H1 (cell line): ENCODE results near the gene WDR27. TPM values are rescaled to one million over a fixed set of nuclear protein-coding genes. Genes with fewer than 3 reads are reported as not detected.

Experiments
- CTCF ChIA-PET: fragments of 300-600 bp; sonication (Branson Sonifier 250); formaldehyde crosslinking; loops from one replicate; lab custom pipeline; 2021; ENCODE audit not compliant: partially characterized antibody; lab: Charles Lee
- POLR2A ChIA-PET: fragments of 300-600 bp; sonication (Branson Sonifier 250); formaldehyde crosslinking; loops from one replicate; lab custom pipeline; 2021; ENCODE audit warnings: inconsistent platforms; ENCODE audit not compliant: partially characterized antibody; lab: Charles Lee
- DNase-seq, 2 experiments: peaks; one replicate each; pipeline versions ENCODE4 v3.0.0 to v3.0.0-alpha.2; 2010 to 2022; ENCODE audit warnings: low spot score in 2 of 2, low read depth in 1 of 2, mixed read lengths in 1 of 2
- FAIRE-seq: peaks from 2 replicates; lab custom pipeline; 2011; peaks lifted over from hg19 to GRCh38; lab: Jason Lieb, UNC
- H2AFZ ChIP-seq: 2 replicates; pipeline ENCODE4 v1.8.1; 2012; ENCODE audit warnings: low read length, inconsistent platforms
- H2AK5ac ChIP-seq: 2 replicates; pipeline ENCODE4 v1.6.1; 2013; ENCODE audit warnings: low read depth, low read length
- H2BK120ac ChIP-seq: replicated peaks from 2 replicates; pipeline ENCODE3; 2013; ENCODE audit warnings: low read depth, low read length, inconsistent platforms
- H2BK12ac ChIP-seq: 2 replicates; pipeline ENCODE4 v1.6.1; 2013; ENCODE audit warnings: low read depth, low read length
- H2BK15ac ChIP-seq: 2 replicates; pipeline ENCODE4 v1.6.1; 2013; ENCODE audit warnings: low read length
- H2BK20ac ChIP-seq: 2 replicates; pipeline ENCODE4 v1.6.1; 2013; ENCODE audit warnings: low read length
- H2BK5ac ChIP-seq: 2 replicates; pipeline ENCODE4 v1.6.1; 2013; ENCODE audit warnings: low read depth, low read length
- H3K14ac ChIP-seq: 2 replicates; pipeline ENCODE4 v1.6.1; 2013; ENCODE audit warnings: inconsistent platforms; ENCODE audit not compliant: insufficient read length
- H3K18ac ChIP-seq: 2 replicates; pipeline ENCODE4 v1.6.1; 2013; ENCODE audit warnings: low read length; ENCODE audit errors: extremely low read depth
- H3K23ac ChIP-seq: 2 replicates; pipeline ENCODE4 v1.6.1; 2013; ENCODE audit warnings: inconsistent platforms; ENCODE audit not compliant: insufficient read length
- H3K23me2 ChIP-seq: 2 replicates; pipeline ENCODE4 v1.6.1; 2013; ENCODE audit warnings: low read depth, low read length
- H3K27ac ChIP-seq: 2 replicates; pipeline ENCODE4 v1.6.1; 2011; ENCODE audit warnings: low read depth, low read length, inconsistent platforms
- H3K27me3 ChIP-seq, 4 experiments: replicated peaks in 1 of 4; 1 replicate in 1 of 4; 2 replicates in 3 of 4; pipeline versions ENCODE4 v1.6.1 to v1.8.1; 2011 to 2013; ENCODE audit warnings: low read length in 3 of 4, mild to moderate bottlenecking in 3 of 4, inconsistent platforms in 2 of 4, mixed read lengths in 2 of 4, moderate library complexity in 1 of 4; ENCODE audit not compliant: control insufficient read depth in 3 of 4, insufficient read depth in 3 of 4; ENCODE audit errors: extremely low read depth in 1 of 4
- H3K36me3 ChIP-seq, 4 experiments: 2 replicates each; pipeline versions ENCODE4 v1.6.1 to v1.8.1; 2011 to 2013; ENCODE audit warnings: mild to moderate bottlenecking in 4 of 4, low read length in 3 of 4, moderate library complexity in 2 of 4, control low read depth in 1 of 4, inconsistent platforms in 1 of 4; ENCODE audit not compliant: insufficient read depth in 4 of 4, control insufficient read depth in 2 of 4
- H3K4ac ChIP-seq: replicated peaks from 2 replicates; pipeline ENCODE3; 2013; ENCODE audit warnings: low read length, low read depth, mixed read lengths, inconsistent platforms; ENCODE audit not compliant: insufficient read length
- H3K4me1 ChIP-seq, 4 experiments: replicated peaks in 1 of 4; 1 replicate in 1 of 4; 2 replicates in 3 of 4; pipeline versions ENCODE4 v1.6.1 to v1.8.1; 2011 to 2013; ENCODE audit warnings: low read length in 3 of 4, inconsistent platforms in 2 of 4, mixed read lengths in 1 of 4; ENCODE audit not compliant: insufficient read depth in 4 of 4, control insufficient read depth in 3 of 4
- H3K4me2 ChIP-seq, 2 experiments: 2 replicates each; pipeline versions ENCODE4 v1.6.1 to v1.8.1; 2011 to 2013; ENCODE audit warnings: low read depth in 2 of 2, low read length in 2 of 2, control low read depth in 1 of 2, inconsistent platforms in 1 of 2, mild to moderate bottlenecking in 1 of 2; ENCODE audit not compliant: insufficient read depth in 1 of 2
- H3K4me3 ChIP-seq, 4 experiments: fragments of 200-600, 300-600 bp in 1 of 4; sonication (generic), shearing (Covaris generic), sonication (Bioruptor Twin) in 1 of 4; 2 replicates each; pipeline versions ENCODE4 v1.5.1 to v1.8.1; 2011 to 2016; ENCODE audit warnings: low read length in 4 of 4, low read depth in 3 of 4, control low read depth in 2 of 4, inconsistent platforms in 2 of 4, mild to moderate bottlenecking in 2 of 4, mixed read lengths in 1 of 4, moderate library complexity in 1 of 4; ENCODE audit not compliant: insufficient read depth in 2 of 4; ENCODE audit errors: extremely low read depth in 1 of 4
- H3K56ac ChIP-seq: replicated peaks from 2 replicates; pipeline ENCODE3; 2013; ENCODE audit warnings: low read depth, mild to moderate bottlenecking, mixed read lengths, low read length, inconsistent platforms; ENCODE audit not compliant: insufficient read length
- H3K79me1 ChIP-seq: 2 replicates; pipeline ENCODE4 v1.6.1; 2013; ENCODE audit warnings: low read depth, low read length, control low read depth
- H3K79me2 ChIP-seq, 2 experiments: 2 replicates each; pipeline versions ENCODE4 v1.6.1 to v1.8.1; 2012 to 2013; ENCODE audit warnings: low read length in 2 of 2, mild to moderate bottlenecking in 2 of 2, inconsistent platforms in 1 of 2; ENCODE audit not compliant: insufficient read depth in 2 of 2, control insufficient read depth in 1 of 2
- H3K9ac ChIP-seq, 4 experiments: replicated peaks in 1 of 4; 1 replicate in 1 of 4; 2 replicates in 3 of 4; pipeline versions ENCODE4 v1.6.1 to v1.8.1; 2011 to 2013; ENCODE audit warnings: low read depth in 3 of 4, low read length in 3 of 4, control low read depth in 2 of 4, mild to moderate bottlenecking in 2 of 4, moderate library complexity in 2 of 4, inconsistent platforms in 1 of 4; ENCODE audit errors: extremely low read depth in 1 of 4
- H3K9me3 ChIP-seq, 2 experiments: 2 replicates each; pipeline versions ENCODE4 v1.6.1 to v1.8.1; 2012 to 2013; ENCODE audit warnings: mild to moderate bottlenecking in 2 of 2, moderate library complexity in 2 of 2, control low read depth in 1 of 2, inconsistent platforms in 1 of 2, low read depth in 1 of 2, low read length in 1 of 2, mixed read lengths in 1 of 2; ENCODE audit not compliant: insufficient read depth in 2 of 2
- H4K20me1 ChIP-seq, 2 experiments: replicated peaks in 1 of 2; 2 replicates each; pipeline versions ENCODE3 to v1.8.1; 2011 to 2013; ENCODE audit warnings: inconsistent platforms in 2 of 2, low read length in 2 of 2, mild to moderate bottlenecking in 1 of 2; ENCODE audit not compliant: insufficient read depth in 2 of 2, control insufficient read depth in 1 of 2
- H4K5ac ChIP-seq: 2 replicates; pipeline ENCODE4 v1.6.1; 2013; ENCODE audit warnings: low read length, low read depth, mixed read lengths, inconsistent platforms; ENCODE audit not compliant: insufficient read length
- H4K8ac ChIP-seq: 2 replicates; pipeline ENCODE4 v1.8.0; 2013; ENCODE audit warnings: mild to moderate bottlenecking, moderate library complexity, low read length, inconsistent platforms; ENCODE audit not compliant: insufficient read depth; ENCODE audit errors: extremely low read depth
- H4K91ac ChIP-seq: replicated peaks from 2 replicates; pipeline ENCODE3; 2013; ENCODE audit warnings: low read length, mixed read lengths, inconsistent platforms; ENCODE audit not compliant: insufficient read length
- BCL11A ChIP-seq, 2 experiments: IDR thresholded peaks; one replicate each; pipeline ENCODE4 v1.6.1; 2011; ENCODE audit warnings: low read depth in 2 of 2, low read length in 2 of 2, mild to moderate bottlenecking in 2 of 2
- CBX5 ChIP-seq: fragments of 300-800, 300-1000 bp; sonication (generic); IDR thresholded peaks from 2 replicates; pipeline ENCODE4 v1.7.1; 2016; ENCODE audit warnings: antibody characterized with exemption, low read length, low read depth
- CEBPB ChIP-seq: IDR thresholded peaks from 2 replicates; pipeline ENCODE4 v1.6.1; 2012; ENCODE audit warnings: low read depth, low read length
- CTBP2 ChIP-seq: IDR thresholded peaks from 2 replicates; pipeline ENCODE4 v1.7.0; 2011; ENCODE audit warnings: borderline replicate concordance, mild to moderate bottlenecking, moderate library complexity, mixed read lengths, low read length; ENCODE audit not compliant: insufficient read depth, insufficient read length
- POLR2AphosphoS5 ChIP-seq: IDR thresholded peaks from 2 replicates; pipeline ENCODE4 v1.6.1; 2011; ENCODE audit warnings: low read depth, low read length
- SIRT6 ChIP-seq: IDR thresholded peaks from one replicate; pipeline ENCODE4 v1.7.1; 2012; ENCODE audit warnings: low read length, inconsistent platforms
- TBP ChIP-seq: IDR thresholded peaks from 2 replicates; pipeline ENCODE4 v1.6.1; 2011; ENCODE audit warnings: low read depth, low read length, improper control_type of control experiment
- TCF12 ChIP-seq: IDR thresholded peaks from 2 replicates; pipeline ENCODE4 v1.6.1; 2011; ENCODE audit warnings: low read depth, mild to moderate bottlenecking, low read length
- YY1 ChIP-seq: IDR thresholded peaks from 2 replicates; pipeline ENCODE4 v1.6.1; 2011; ENCODE audit warnings: low read depth, mild to moderate bottlenecking, low read length
- WGBS, 2 experiments: shearing (Covaris generic) in 1 of 2; methylation state at CpG; one replicate each; pipeline versions ENCODE4 v1.1.6 to v1.1.7; 2013 to 2015; ENCODE audit warnings: low lambda C conversion rate in 2 of 2, mixed read lengths in 2 of 2, inconsistent platforms in 1 of 2, low coverage in 1 of 2, missing lambda C conversion rate in 1 of 2; ENCODE audit not compliant: insufficient replicate concordance in 2 of 2, insufficient coverage in 1 of 2, insufficient read length in 1 of 2; ENCODE audit errors: extremely low coverage in 1 of 2, missing lambda C conversion rate in 1 of 2; 5-methylcytosine and 5-hydroxymethylcytosine counted together
- polyA plus RNA-seq, 7 experiments: library from polyadenylated mRNA; depleted of rRNA in 3 of 7; stranded (reverse) in 5 of 7; unstranded in 2 of 7; fragments of >200 nt in 5 of 7; fragments of 200-250 nt in 2 of 7; gene quantifications; 1 replicate in 5 of 7; 2 replicates in 1 of 7; 4 replicates in 1 of 7; pipeline versions ENCODE4 v1.2.1 to v1.2.3, GENCODE V29; 2011 to 2013; ENCODE audit warnings: missing spikeins in 2 of 7, mixed read lengths in 2 of 7
- total RNA-seq: library from RNA; stranded (reverse); fragmentation: NEBNext Ultra II Directional; extraction: Animal tissue kit (Norgen Biotek cat#: 25700); gene quantifications from 2 replicates; pipeline ENCODE4 v1.2.1, GENCODE V29; 2021
- TF ChIP-seq, protein P1 (sequence below): IDR thresholded peaks from 2 replicates; pipeline ENCODE4 v1.6.1; 2012; ENCODE audit warnings: low read length, inconsistent platforms
- TF ChIP-seq, protein P2 (sequence below): IDR thresholded peaks from 2 replicates; pipeline ENCODE4 v1.6.1; 2011; ENCODE audit warnings: low read length, improper control_type of control experiment

The WDR27 gene
- total and polyA plus RNA-seq, 2 of the 8 experiments (the other 6 are each of a cell fraction or from before 2014, with no cell fraction given) = 53.6 to 68.6 TPM

DNA sequence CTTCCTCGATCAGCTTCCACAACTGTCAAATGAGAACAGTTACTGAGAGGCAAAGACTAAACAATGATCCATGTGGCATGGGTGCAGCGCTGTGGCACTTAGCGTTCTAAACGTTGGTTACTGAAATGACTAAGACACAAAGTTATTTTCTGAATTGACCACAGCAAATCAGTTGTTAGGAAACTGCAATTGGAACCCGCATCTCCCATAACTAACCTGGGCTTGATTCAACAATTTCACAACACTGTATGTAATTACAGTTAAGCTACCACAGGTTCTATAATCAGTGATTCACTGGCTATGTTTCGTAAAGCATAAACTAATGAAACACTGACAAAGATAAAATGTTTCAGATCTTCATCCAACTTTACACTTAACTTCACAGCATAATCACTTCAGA is 12.5 kb downstream of the WDR27 start:
- H3K79me1 ChIP-seq = peaks cover 8% of the 10 kb centered on the region; the same call in 1 of the 2 replicates
- H2AK5ac ChIP-seq = no peak overlapping the region
- H2BK5ac ChIP-seq = no peak overlapping the region
- ChIA-PET POLR2A (interaction anchor here (1.4 to 1.6 kb wide), 2 partner anchors 11 to 13 kb away, joined by 4 read pairs; partner anchors contain the start of genes C6orf120 and WDR27), CTCF (no interaction called here)
- no peak overlapping the region for H2BK15ac ChIP-seq
- no peaks in the 10 kb centered on the region; a peak in 1 of 4 replicates for H3K9me3 ChIP-seq
- H4K20me1 ChIP-seq = peaks cover 4 to 6% of the 10 kb centered on the region in 2 experiments
- TF ChIP-seq SIRT6 (no peak), YY1 (no peak), BCL11A (IDR thresholded peaks at IDR 0.05; ENCODE audit: low read depth in 2 of 2, low read length in 2 of 2) (no peak), CBX5 (no peak), TCF12 (no peak), CTBP2 (no peak), POLR2AphosphoS5 (no peak), TBP (no peak), CEBPB (no peak)
- TF ChIP-seq, protein P1, sequence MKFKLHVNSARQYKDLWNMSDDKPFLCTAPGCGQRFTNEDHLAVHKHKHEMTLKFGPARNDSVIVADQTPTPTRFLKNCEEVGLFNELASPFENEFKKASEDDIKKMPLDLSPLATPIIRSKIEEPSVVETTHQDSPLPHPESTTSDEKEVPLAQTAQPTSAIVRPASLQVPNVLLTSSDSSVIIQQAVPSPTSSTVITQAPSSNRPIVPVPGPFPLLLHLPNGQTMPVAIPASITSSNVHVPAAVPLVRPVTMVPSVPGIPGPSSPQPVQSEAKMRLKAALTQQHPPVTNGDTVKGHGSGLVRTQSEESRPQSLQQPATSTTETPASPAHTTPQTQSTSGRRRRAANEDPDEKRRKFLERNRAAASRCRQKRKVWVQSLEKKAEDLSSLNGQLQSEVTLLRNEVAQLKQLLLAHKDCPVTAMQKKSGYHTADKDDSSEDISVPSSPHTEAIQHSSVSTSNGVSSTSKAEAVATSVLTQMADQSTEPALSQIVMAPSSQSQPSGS = no peak
- TF ChIP-seq, protein P2, sequence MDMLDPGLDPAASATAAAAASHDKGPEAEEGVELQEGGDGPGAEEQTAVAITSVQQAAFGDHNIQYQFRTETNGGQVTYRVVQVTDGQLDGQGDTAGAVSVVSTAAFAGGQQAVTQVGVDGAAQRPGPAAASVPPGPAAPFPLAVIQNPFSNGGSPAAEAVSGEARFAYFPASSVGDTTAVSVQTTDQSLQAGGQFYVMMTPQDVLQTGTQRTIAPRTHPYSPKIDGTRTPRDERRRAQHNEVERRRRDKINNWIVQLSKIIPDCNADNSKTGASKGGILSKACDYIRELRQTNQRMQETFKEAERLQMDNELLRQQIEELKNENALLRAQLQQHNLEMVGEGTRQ = no peak
- peaks cover 0 to 36% (median 17%) of the 10 kb centered on the region in 4 experiments; a peak in 6 of 8 replicates for H3K36me3 ChIP-seq
- no peak overlapping the region for H3K18ac ChIP-seq
- no peak overlapping the region for H2BK12ac ChIP-seq
- H3K4me3 ChIP-seq = no peak overlapping the region
- H4K5ac ChIP-seq = no peak overlapping the region
- no peak overlapping the region for H2AFZ ChIP-seq
- H3K79me2 ChIP-seq = peaks cover 0 to 69% of the 10 kb centered on the region in 2 experiments; a peak in 3 of 4 replicates
- no peak overlapping the region for H2BK20ac ChIP-seq
- no peak overlapping the region for H3K56ac ChIP-seq
- H2BK120ac ChIP-seq = no peak overlapping the region
- no peak overlapping the region for H3K4me2 ChIP-seq
- no peak for FAIRE-seq
- no peak overlapping the region; the same call in 1 of the 2 replicates for H4K8ac ChIP-seq
- no peak overlapping the region for H3K23ac ChIP-seq
- H4K91ac ChIP-seq = no peak overlapping the region
- no peak overlapping the region for H3K9ac ChIP-seq
- no peak overlapping the region for H3K27ac ChIP-seq
- H3K4me1 ChIP-seq = no peaks in the 10 kb centered on the region
- 95% methylated on average over 6 of the region's 6 CpGs; no CpG with 5 or more reads in 1 of the 2 experiments for WGBS, 2 experiments
- H3K14ac ChIP-seq = no peak overlapping the region
- no peak overlapping the region for H3K4ac ChIP-seq
- H3K27me3 ChIP-seq = no peaks in the 10 kb centered on the region
- H3K23me2 ChIP-seq = no peaks in the 10 kb centered on the region
- DNase-seq = no peak
